Neural crest cell (in vitro differentiated cells): ENCODE measurements around the gene CX3CL1. TPM values are rescaled to one million over a fixed set of nuclear protein-coding genes. Genes with fewer than 3 reads are reported as not detected.

Source experiments
- DNase-seq: peaks from one replicate; pipeline ENCODE4 v3.0.0; 2021; ENCODE audit warnings: low read depth, mixed read lengths, low spot score
- H3K27ac Mint-ChIP-seq: one replicate; pipeline ENCODE4 v1.8.0; 2021; ENCODE audit warnings: mild to moderate bottlenecking, mixed read lengths; ENCODE audit not compliant: unreplicated experiment
- H3K27me3 Mint-ChIP-seq: 2 replicates; pipeline ENCODE4 v1.8.0; 2021; ENCODE audit warnings: low read depth, mild to moderate bottlenecking, mixed read lengths
- H3K36me3 Mint-ChIP-seq: 2 replicates; pipeline ENCODE4 v1.8.0; 2021; ENCODE audit warnings: low read depth, mild to moderate bottlenecking, mixed read lengths
- H3K4me1 Mint-ChIP-seq: 2 replicates; pipeline ENCODE4 v1.8.0; 2021; ENCODE audit warnings: mixed read lengths
- H3K4me3 Mint-ChIP-seq: one replicate; pipeline ENCODE4 v1.8.0; 2021; ENCODE audit warnings: mild to moderate bottlenecking, mixed read lengths
- H3K9me3 Mint-ChIP-seq: 2 replicates; pipeline ENCODE4 v1.8.0; 2021; ENCODE audit warnings: mixed read lengths
- total RNA-seq: library from RNA; stranded (reverse); gene quantifications from 2 replicates; pipeline ENCODE4 v1.2.1, GENCODE V29; 2021
- TF ChIP-seq, protein P1 (sequence below): fragments of 200-600 bp; sonication (generic); conservative IDR thresholded peaks from 2 replicates; pipeline ENCODE4 v1.5.0; 2021; ENCODE audit warnings: antibody characterized with exemption, mild to moderate bottlenecking

The CX3CL1 gene
- total RNA-seq, 1 donor from 2014 or later = 6.0 TPM

DNA sequence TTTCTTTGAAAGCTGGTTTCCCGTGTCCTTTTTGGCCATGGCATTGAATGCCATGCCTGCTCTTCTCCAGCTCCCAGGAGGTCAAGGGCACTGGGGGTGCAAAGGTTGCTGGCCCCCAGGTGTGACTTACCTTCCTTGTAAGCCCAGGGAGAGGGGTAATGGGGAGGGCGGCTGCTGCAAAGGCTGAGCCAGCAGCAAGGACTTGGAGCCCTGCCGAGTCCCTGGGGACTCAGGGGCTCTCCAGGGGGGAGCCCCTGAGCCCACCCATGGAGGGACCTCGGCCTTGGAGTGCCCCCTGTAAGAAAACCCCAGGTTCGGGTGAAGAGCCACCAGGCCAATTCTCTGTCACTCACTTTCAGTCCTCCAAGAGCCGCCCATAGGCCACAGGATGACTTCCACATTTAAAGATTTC is 19.6 kb upstream of the CX3CL1 start:
- DNase-seq = no peak
- H3K4me1 Mint-ChIP-seq = no peaks in the 10 kb centered on the region
- no peak overlapping the region for H3K27ac Mint-ChIP-seq
- TF ChIP-seq, protein P1, sequence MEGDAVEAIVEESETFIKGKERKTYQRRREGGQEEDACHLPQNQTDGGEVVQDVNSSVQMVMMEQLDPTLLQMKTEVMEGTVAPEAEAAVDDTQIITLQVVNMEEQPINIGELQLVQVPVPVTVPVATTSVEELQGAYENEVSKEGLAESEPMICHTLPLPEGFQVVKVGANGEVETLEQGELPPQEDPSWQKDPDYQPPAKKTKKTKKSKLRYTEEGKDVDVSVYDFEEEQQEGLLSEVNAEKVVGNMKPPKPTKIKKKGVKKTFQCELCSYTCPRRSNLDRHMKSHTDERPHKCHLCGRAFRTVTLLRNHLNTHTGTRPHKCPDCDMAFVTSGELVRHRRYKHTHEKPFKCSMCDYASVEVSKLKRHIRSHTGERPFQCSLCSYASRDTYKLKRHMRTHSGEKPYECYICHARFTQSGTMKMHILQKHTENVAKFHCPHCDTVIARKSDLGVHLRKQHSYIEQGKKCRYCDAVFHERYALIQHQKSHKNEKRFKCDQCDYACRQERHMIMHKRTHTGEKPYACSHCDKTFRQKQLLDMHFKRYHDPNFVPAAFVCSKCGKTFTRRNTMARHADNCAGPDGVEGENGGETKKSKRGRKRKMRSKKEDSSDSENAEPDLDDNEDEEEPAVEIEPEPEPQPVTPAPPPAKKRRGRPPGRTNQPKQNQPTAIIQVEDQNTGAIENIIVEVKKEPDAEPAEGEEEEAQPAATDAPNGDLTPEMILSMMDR = no peak
- H3K9me3 Mint-ChIP-seq = no peaks in the 10 kb centered on the region
- H3K4me3 Mint-ChIP-seq = no peak overlapping the region
- H3K27me3 Mint-ChIP-seq = peaks cover 39% of the 10 kb centered on the region
- no peaks in the 10 kb centered on the region for H3K36me3 Mint-ChIP-seq

GRCh38 chr16:57354311-57354710 is 18.0 kb upstream of the CX3CL1 start:
- no peak for DNase-seq
- Mint-ChIP-seq H3K9me3 (no peaks in the 10 kb centered on the region), H3K36me3 (no peaks in the 10 kb centered on the region), H3K4me1 (no peaks in the 10 kb centered on the region), H3K27ac (no peak overlapping the region), H3K27me3 (peaks cover 23% of the 10 kb centered on the region), H3K4me3 (no peak overlapping the region)
- TF ChIP-seq, protein P1 = no peak

DNA sequence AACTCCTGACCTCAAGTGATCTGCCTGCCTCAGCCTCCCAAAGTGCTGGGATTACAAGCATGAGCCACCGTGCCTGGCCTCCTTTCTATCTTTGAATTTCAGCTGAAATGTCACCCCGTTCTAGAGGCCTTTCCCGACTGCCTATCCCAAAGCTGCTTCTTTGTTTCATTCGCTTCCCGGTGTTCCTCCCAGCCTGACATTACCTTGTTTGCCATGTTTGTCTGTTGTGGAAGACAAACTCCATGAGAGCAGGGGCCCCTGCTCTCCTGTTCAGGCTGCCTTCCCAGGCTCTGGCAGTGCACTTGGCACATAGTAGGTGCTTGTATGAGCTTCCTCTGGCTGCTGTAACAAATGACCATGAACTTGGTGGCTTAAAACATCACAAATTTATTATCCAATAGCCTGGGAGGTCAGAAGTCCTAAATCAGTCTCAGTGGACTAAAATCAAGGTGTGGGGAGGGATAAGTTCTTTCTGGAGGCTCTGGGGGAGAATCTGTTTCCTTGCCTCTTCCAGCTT is 16.3 kb upstream of the CX3CL1 start:
- Mint-ChIP-seq H3K27ac (no peak overlapping the region), H3K4me3 (no peak overlapping the region), H3K27me3 (peaks cover 7% of the 10 kb centered on the region)

DNA sequence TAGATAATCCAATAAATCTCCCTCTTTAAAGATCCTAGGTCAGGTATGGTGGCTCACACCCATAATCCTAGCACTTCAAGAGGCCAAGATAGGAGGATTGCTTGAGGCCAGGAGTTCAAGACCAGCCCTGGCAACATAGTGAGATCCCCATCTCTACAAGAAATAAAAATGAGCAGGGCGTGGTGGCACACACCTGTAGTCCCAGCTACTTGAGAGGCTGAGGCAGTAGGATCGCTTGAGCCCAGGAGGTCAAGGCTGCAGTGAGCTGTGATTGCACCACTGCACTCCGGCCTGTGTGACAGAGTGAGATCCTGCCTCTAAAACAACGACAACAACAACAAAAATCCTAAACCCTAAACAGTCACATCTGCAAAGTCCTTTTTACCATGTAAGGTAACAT is 15.7 kb upstream of the CX3CL1 start:
- TF ChIP-seq, protein P1 = no peak
- Mint-ChIP-seq H3K36me3 (no peaks in the 10 kb centered on the region), H3K4me1 (no peaks in the 10 kb centered on the region), H3K4me3 (no peak overlapping the region), H3K27ac (no peak overlapping the region), H3K9me3 (no peaks in the 10 kb centered on the region), H3K27me3 (peaks cover 7% of the 10 kb centered on the region)
- DNase-seq = no peak

More for the DNA sequence above, 16.3 kb upstream of the CX3CL1 start:
- Mint-ChIP-seq H3K9me3 (no peaks in the 10 kb centered on the region), H3K4me1 (no peaks in the 10 kb centered on the region), H3K36me3 (no peaks in the 10 kb centered on the region)
- DNase-seq = no peak
- TF ChIP-seq, protein P1 = no peak

- no peaks in the 10 kb centered on the region for H3K9me3 Mint-ChIP-seq
- no peaks in the 10 kb centered on the region for H3K36me3 Mint-ChIP-seq
- no peak overlapping the region for H3K4me3 Mint-ChIP-seq
- H3K27me3 Mint-ChIP-seq = peaks cover 3% of the 10 kb centered on the region
- DNase-seq = no peak
- TF ChIP-seq, protein P1 = no peak
- H3K4me1 Mint-ChIP-seq = no peaks in the 10 kb centered on the region
- H3K27ac Mint-ChIP-seq = no peak overlapping the region
These were observed 14.8 kb upstream of the CX3CL1 start for GRCh38 chr16:57357330-57358085.
